HG03066 (cell line): ENCODE data around the gene JPT2.

Experiments
- ATAC-seq: cut with Tn5 transposase; IDR thresholded peaks from one replicate; pipeline ENCODE4 v1.9.1; 2021; ENCODE audit warnings: low read depth; ENCODE audit not compliant: unreplicated experiment

Gene JPT2

GRCh38 chr16:1749152-1750117 is 71.4 kb downstream of the JPT2 start:
- no peak for ATAC-seq
